Measurements from ENCODE around the gene HSPB7.

Gene HSPB7

DNA sequence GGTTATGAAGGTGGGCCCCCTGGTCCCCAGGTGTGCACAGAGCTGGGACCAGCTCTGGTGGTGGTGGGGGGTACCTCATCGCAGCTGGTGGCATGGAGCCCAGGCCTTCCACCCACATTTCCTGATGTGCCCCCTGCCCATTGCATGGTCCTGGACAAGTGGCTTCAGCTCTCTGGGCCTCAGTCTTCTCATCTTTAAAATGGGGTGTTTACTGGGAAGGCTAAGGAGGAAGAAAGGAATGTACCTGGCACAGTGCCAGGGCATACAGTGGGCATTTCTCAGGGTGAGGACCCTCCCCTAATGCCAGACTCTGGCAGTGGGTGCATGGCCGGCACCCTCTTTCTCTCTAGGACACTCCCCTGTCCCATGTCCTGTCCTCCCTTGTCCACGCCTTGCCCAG lies 33.2 kb upstream of the HSPB7 start:
- no peak overlapping the region for H3K27ac ChIP-seq (ENCODE audit: extremely low read depth, low read depth, low read length)
- TF ChIP-seq SP3 (tag by site-specific recombination; IDR thresholded peaks at IDR 0.05) = no peak
- TF ChIP-seq ZNF530 (tag by site-specific recombination; IDR thresholded peaks at IDR 0.05; ENCODE audit: low read depth) = no peak
- TF ChIP-seq ZNF501 (tag by site-specific recombination; IDR thresholded peaks at IDR 0.05) = no peak
- TF ChIP-seq ZNF132 (tag by site-specific recombination; IDR thresholded peaks at IDR 0.05; ENCODE audit: borderline replicate concordance) = no peak
- TF ChIP-seq ZNF426 (tag by site-specific recombination; IDR thresholded peaks at IDR 0.05) = no peak
- no peak for TF ChIP-seq ZNF157 (tag by site-specific recombination; IDR thresholded peaks at IDR 0.05)
- no peak for TF ChIP-seq ZNF239 (tag by site-specific recombination; IDR thresholded peaks at IDR 0.05)
- TF ChIP-seq ZNF155 (tag by site-specific recombination; IDR thresholded peaks at IDR 0.05) = no peak
- no peak for TF ChIP-seq ZNF473 (tag by site-specific recombination; IDR thresholded peaks at IDR 0.05)
- TF ChIP-seq, protein P1, sequence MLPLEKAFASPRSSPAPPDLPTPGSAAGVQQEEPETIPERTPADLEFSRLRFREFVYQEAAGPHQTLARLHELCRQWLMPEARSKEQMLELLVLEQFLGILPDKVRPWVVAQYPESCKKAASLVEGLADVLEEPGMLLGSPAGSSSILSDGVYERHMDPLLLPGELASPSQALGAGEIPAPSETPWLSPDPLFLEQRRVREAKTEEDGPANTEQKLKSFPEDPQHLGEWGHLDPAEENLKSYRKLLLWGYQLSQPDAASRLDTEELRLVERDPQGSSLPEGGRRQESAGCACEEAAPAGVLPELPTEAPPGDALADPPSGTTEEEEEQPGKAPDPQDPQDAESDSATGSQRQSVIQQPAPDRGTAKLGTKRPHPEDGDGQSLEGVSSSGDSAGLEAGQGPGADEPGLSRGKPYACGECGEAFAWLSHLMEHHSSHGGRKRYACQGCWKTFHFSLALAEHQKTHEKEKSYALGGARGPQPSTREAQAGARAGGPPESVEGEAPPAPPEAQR (tag by site-specific recombination; IDR thresholded peaks at IDR 0.05) = no peak
- no peak for TF ChIP-seq ZNF221 (tag by site-specific recombination; IDR thresholded peaks at IDR 0.05; ENCODE audit: borderline replicate concordance)
- TF ChIP-seq ZNF248 (tag by site-specific recombination; IDR thresholded peaks at IDR 0.05) = no peak
- no peak for TF ChIP-seq TCF7L2 (IDR thresholded peaks at IDR 0.05; ENCODE audit: borderline replicate concordance, low read depth, low read length)
- no peak for TF ChIP-seq IKZF3 (tag by site-specific recombination; IDR thresholded peaks at IDR 0.05)
- TF ChIP-seq ZNF660 (tag by site-specific recombination; IDR thresholded peaks at IDR 0.05) = no peak
- TF ChIP-seq KLF10 (tag by site-specific recombination; IDR thresholded peaks at IDR 0.05) = no peak
- TF ChIP-seq ZNF830 (tag by site-specific recombination; IDR thresholded peaks at IDR 0.05; ENCODE audit: low read depth) = no peak
- TF ChIP-seq KLF16 (tag by site-specific recombination; IDR thresholded peaks at IDR 0.05) = no peak
- no peak for TF ChIP-seq ZNF16 (tag by site-specific recombination; IDR thresholded peaks at IDR 0.05; ENCODE audit: low read depth)
- no peaks in the 10 kb centered on the region for H3K4me1 ChIP-seq (ENCODE audit: control insufficient read depth, insufficient read depth, low read length)
- ChIA-PET CTCF (no interaction called here), POLR2A (no interaction called here)
- no peaks in the 10 kb centered on the region for H3K9me3 ChIP-seq (ENCODE audit: control insufficient read depth, insufficient read depth, low read depth, low read length)
- no peak overlapping the region for H3K4me3 ChIP-seq (ENCODE audit: low read depth, low read length)
- no peaks in the 10 kb centered on the region for H3K36me3 ChIP-seq (ENCODE audit: control insufficient read depth in 2 of 2, insufficient read depth in 1 of 2, low read length in 2 of 2)

DNA sequence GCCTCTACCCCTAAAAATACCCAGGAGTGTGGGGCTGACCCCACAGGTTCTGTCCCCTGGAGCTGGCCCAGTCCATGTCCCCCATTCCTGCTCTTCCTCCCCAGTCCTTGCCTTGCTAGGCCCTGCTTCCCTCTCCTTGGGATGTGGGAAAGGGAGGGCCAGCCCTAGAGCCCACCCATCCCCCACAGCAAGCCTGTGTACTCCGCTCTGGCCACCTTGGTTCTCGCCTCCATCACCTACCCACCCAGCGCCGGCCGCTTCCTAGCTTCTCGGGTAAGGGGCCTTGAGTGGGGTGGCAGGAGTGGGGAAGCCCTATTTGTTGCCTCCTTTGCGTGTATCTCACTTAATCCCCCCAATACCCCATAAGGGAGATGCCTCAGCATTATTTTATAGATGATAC lies 32.5 kb upstream of the HSPB7 start:
- Histone ChIP-seq H3K4me3 (ENCODE audit: low read depth, low read length) (no peak overlapping the region), H3K9me3 (ENCODE audit: control insufficient read depth, insufficient read depth, low read depth, low read length) (no peaks in the 10 kb centered on the region), H3K4me1 (ENCODE audit: control insufficient read depth, insufficient read depth, low read length) (no peaks in the 10 kb centered on the region), H3K27ac (ENCODE audit: extremely low read depth, low read depth, low read length) (no peak overlapping the region), H3K36me3 (ENCODE audit: control insufficient read depth in 2 of 2, insufficient read depth in 1 of 2, low read length in 2 of 2) (no peaks in the 10 kb centered on the region)
- ChIA-PET POLR2A (no interaction called here), CTCF (interaction anchor here (1.0 kb wide), 1 partner anchor 28 kb away, joined by 3 read pairs; no protein-coding TSS in a partner anchor)
- TF ChIP-seq ZFP3 (tag by site-specific recombination; IDR thresholded peaks at IDR 0.05; ENCODE audit: low read depth) = no peak
- no peak for TF ChIP-seq KLF16 (tag by site-specific recombination; IDR thresholded peaks at IDR 0.05)
- TF ChIP-seq ZNF664 (tag by site-specific recombination; IDR thresholded peaks at IDR 0.05) = peak; percentile 61; the same call in 1 of the 2 replicates
- TF ChIP-seq, protein P2, sequence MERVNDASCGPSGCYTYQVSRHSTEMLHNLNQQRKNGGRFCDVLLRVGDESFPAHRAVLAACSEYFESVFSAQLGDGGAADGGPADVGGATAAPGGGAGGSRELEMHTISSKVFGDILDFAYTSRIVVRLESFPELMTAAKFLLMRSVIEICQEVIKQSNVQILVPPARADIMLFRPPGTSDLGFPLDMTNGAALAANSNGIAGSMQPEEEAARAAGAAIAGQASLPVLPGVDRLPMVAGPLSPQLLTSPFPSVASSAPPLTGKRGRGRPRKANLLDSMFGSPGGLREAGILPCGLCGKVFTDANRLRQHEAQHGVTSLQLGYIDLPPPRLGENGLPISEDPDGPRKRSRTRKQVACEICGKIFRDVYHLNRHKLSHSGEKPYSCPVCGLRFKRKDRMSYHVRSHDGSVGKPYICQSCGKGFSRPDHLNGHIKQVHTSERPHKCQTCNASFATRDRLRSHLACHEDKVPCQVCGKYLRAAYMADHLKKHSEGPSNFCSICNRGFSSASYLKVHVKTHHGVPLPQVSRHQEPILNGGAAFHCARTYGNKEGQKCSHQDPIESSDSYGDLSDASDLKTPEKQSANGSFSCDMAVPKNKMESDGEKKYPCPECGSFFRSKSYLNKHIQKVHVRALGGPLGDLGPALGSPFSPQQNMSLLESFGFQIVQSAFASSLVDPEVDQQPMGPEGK (tag by site-specific recombination; IDR thresholded peaks at IDR 0.05) = peak; percentile 42; the same call in 1 of the 2 replicates
- peak; percentile 25; the same call in 1 of the 2 replicates for TF ChIP-seq SP2 (tag by site-specific recombination; IDR thresholded peaks at IDR 0.05)
- no peak for TF ChIP-seq ZNF785 (tag by site-specific recombination; IDR thresholded peaks at IDR 0.05)

Data from HEK293 (cell line).